Hepatocyte (in vitro differentiated cells): ENCODE results near the gene PYY. TPM values are rescaled to one million over a fixed set of nuclear protein-coding genes. Genes with fewer than 3 reads are reported as not detected.

Experiments used
- DNase-seq: peaks from one replicate; pipeline ENCODE4 v3.0.0-alpha.2; 2016; ENCODE audit warnings: low spot score
- H2AFZ ChIP-seq: fragments of 200-600 bp; sonication (generic); 2 replicates; pipeline ENCODE4 v1.6.0; 2016; ENCODE audit warnings: antibody characterized with exemption, mild to moderate bottlenecking
- H3K27ac ChIP-seq: fragments of 200-600 bp; sonication (generic); 2 replicates; pipeline ENCODE4 v1.5.1; 2016; ENCODE audit warnings: mild to moderate bottlenecking
- H3K27me3 ChIP-seq: fragments of 200-600 bp; sonication (generic); 2 replicates; pipeline ENCODE4 v1.6.1; 2016
- H3K36me3 ChIP-seq: fragments of 200-600 bp; sonication (generic); replicated peaks from 2 replicates; pipeline ENCODE4 v1.5.1; 2016; ENCODE audit warnings: low read depth; ENCODE audit not compliant: insufficient read depth
- H3K4me1 ChIP-seq: fragments of 200-600 bp; sonication (generic); 2 replicates; pipeline ENCODE4 v1.5.1; 2016; ENCODE audit warnings: mild to moderate bottlenecking, moderate library complexity; ENCODE audit not compliant: insufficient read depth
- H3K4me2 ChIP-seq: fragments of 200-600 bp; sonication (generic); 2 replicates; pipeline ENCODE4 v1.6.0; 2016
- H3K4me3 ChIP-seq: fragments of 200-600 bp; sonication (generic); 2 replicates; pipeline ENCODE4 v1.5.1; 2016; ENCODE audit warnings: mild to moderate bottlenecking
- H3K79me2 ChIP-seq: fragments of 200-600 bp; sonication (generic); 2 replicates; pipeline ENCODE4 v1.6.0; 2017; ENCODE audit warnings: mild to moderate bottlenecking
- H3K9me2 ChIP-seq: fragments of 200-600 bp; sonication (generic); replicated peaks from 2 replicates; pipeline ENCODE4 v1.6.0; 2017; ENCODE audit warnings: mild to moderate bottlenecking; ENCODE audit not compliant: insufficient read depth
- H3K9me3 ChIP-seq: fragments of 200-600 bp; sonication (generic); 2 replicates; pipeline ENCODE4 v1.5.1; 2016; ENCODE audit warnings: low read depth, mild to moderate bottlenecking
- H4K20me1 ChIP-seq: fragments of 200-600 bp; sonication (generic); 2 replicates; pipeline ENCODE4 v1.6.0; 2016; ENCODE audit warnings: mild to moderate bottlenecking; ENCODE audit not compliant: insufficient read depth, poor library complexity, severe bottlenecking
- CTCF ChIP-seq: fragments of 200-600 bp; sonication (generic); IDR thresholded peaks from 2 replicates; pipeline ENCODE4 v1.5.1; 2016; ENCODE audit warnings: antibody characterized with exemption, mild to moderate bottlenecking; ENCODE audit not compliant: poor library complexity
- EZH2 ChIP-seq: fragments of 200-600 bp; sonication (generic); IDR thresholded peaks from 2 replicates; pipeline ENCODE4 v1.6.1; 2016; ENCODE audit warnings: antibody characterized with exemption, mild to moderate bottlenecking, borderline replicate concordance
- EZH2phosphoT487 ChIP-seq: fragments of 200-600 bp; sonication (generic); IDR thresholded peaks from one replicate; pipeline ENCODE4 v1.6.1; 2018; ENCODE audit warnings: antibody characterized with exemption, mild to moderate bottlenecking, low read depth, moderate library complexity; ENCODE audit not compliant: unreplicated experiment, severe bottlenecking
- WGBS: methylation state at CpG from one replicate; pipeline ENCODE4 v1.1.6; 2016; ENCODE audit warnings: low lambda C conversion rate; ENCODE audit errors: missing lambda C conversion rate; 5-methylcytosine and 5-hydroxymethylcytosine counted together
- polyA plus RNA-seq: library from polyadenylated mRNA; unstranded; fragments of >200 nt; fragmentation: Nextera tagmentation; extraction: Ambion mirVana; gene quantifications from 2 replicates; pipeline ENCODE4 v1.2.1, GENCODE V29; 2016
- total RNA-seq: library from RNA; depleted of rRNA; stranded (reverse); fragments of >200 nt; gene quantifications from 2 replicates; pipeline ENCODE4 v1.2.3, GENCODE V29; 2014

Gene PYY
- total and polyA plus RNA-seq, 2 experiments from 2014 or later: 16.9 TPM; not detected in 1

- H3K4me2 ChIP-seq: no peak overlapping the region
- TF ChIP-seq CTCF: no peak
- no peak for TF ChIP-seq EZH2
- no peak for TF ChIP-seq EZH2phosphoT487
- H3K9me2 ChIP-seq: no peaks in the 10 kb centered on the region
- H3K27ac ChIP-seq: no peak overlapping the region
- peaks cover 49% of the 10 kb centered on the region for H3K27me3 ChIP-seq
- WGBS: 84% methylated on average over 8 of the region's 8 CpGs
- no peak for DNase-seq
- no peaks in the 10 kb centered on the region for H4K20me1 ChIP-seq
- no peak overlapping the region for H2AFZ ChIP-seq
- no peaks in the 10 kb centered on the region for H3K79me2 ChIP-seq
- no peak overlapping the region for H3K4me3 ChIP-seq
- peaks cover 11% of the 10 kb centered on the region for H3K4me1 ChIP-seq
- H3K9me3 ChIP-seq: no peaks in the 10 kb centered on the region
- H3K36me3 ChIP-seq: no peaks in the 10 kb centered on the region
These were observed 2.5 kb upstream of the PYY start for GRCh38 chr17:43956222-43956621.

- 4% methylated on average over 76 of the region's 82 CpGs for WGBS
- no peak for DNase-seq
These were observed 745 bp downstream of the PYY start for GRCh38 chr17:43952724-43953666.

GRCh38 chr17:43952351-43952723 lies 1.4 kb downstream of the PYY start:
- Histone ChIP-seq H3K4me2 (peak overlapping the region; percentile 68), H2AFZ (no peak overlapping the region), H3K27ac (no peak overlapping the region), H3K36me3 (no peaks in the 10 kb centered on the region), H3K9me2 (no peaks in the 10 kb centered on the region), H3K79me2 (no peaks in the 10 kb centered on the region), H3K27me3 (peaks cover 67% of the 10 kb centered on the region), H3K4me3 (no peak overlapping the region), H3K4me1 (peaks cover 11% of the 10 kb centered on the region), H4K20me1 (no peaks in the 10 kb centered on the region), H3K9me3 (no peaks in the 10 kb centered on the region)
- TF ChIP-seq EZH2 (no peak), CTCF (no peak), EZH2phosphoT487 (no peak)
- WGBS: 6% methylated on average over 14 of the region's 19 CpGs
- peak; percentile 46 for DNase-seq

More at GRCh38 chr17:43952724-43953666, 745 bp downstream of the PYY start:
- Histone ChIP-seq H3K4me2 (peak overlapping the region; percentile 68), H3K4me3 (no peak overlapping the region), H3K4me1 (peaks cover 11% of the 10 kb centered on the region), H3K36me3 (no peaks in the 10 kb centered on the region), H4K20me1 (no peaks in the 10 kb centered on the region), H3K27me3 (peaks cover 67% of the 10 kb centered on the region), H3K27ac (no peak overlapping the region), H3K9me2 (no peaks in the 10 kb centered on the region), H2AFZ (no peak overlapping the region), H3K9me3 (no peaks in the 10 kb centered on the region), H3K79me2 (no peaks in the 10 kb centered on the region)
- TF ChIP-seq CTCF: no peak
- no peak for TF ChIP-seq EZH2phosphoT487
- TF ChIP-seq EZH2: peak; percentile 97
